Keratinocyte (primary cell): ENCODE measurements around the gene PTPN13. TPM values are rescaled to one million over a fixed set of nuclear protein-coding genes. Genes with fewer than 3 reads are reported as not detected.

Experiments used
- DNase-seq: peaks from one replicate; pipeline ENCODE4 v3.0.0-alpha.2; 2011; ENCODE audit warnings: low read depth, missing footprints, low spot score
- FAIRE-seq: peaks from 2 replicates; lab custom pipeline; 2011; peaks lifted over from hg19 to GRCh38; lab: Jason Lieb, UNC
- H2AFZ ChIP-seq: 2 replicates; pipeline ENCODE4 v1.6.0; 2012; ENCODE audit warnings: low read length, control low read depth, inconsistent platforms; ENCODE audit not compliant: control insufficient read depth
- H3K27ac ChIP-seq: 2 replicates; pipeline ENCODE4 v1.5.1; 2011; ENCODE audit warnings: low read length; ENCODE audit not compliant: control insufficient read depth, insufficient read depth
- H3K27me3 ChIP-seq: 3 replicates; pipeline ENCODE4 v1.6.0; 2011; ENCODE audit warnings: low read length; ENCODE audit not compliant: control insufficient read depth, insufficient read depth; ENCODE audit errors: extremely low read depth
- H3K36me3 ChIP-seq, 2 experiments: 2 replicates in 1 of 2; 3 replicates in 1 of 2; pipeline ENCODE4 v1.5.1; 2011; ENCODE audit warnings: low read length in 2 of 2, mild to moderate bottlenecking in 1 of 2; ENCODE audit not compliant: control insufficient read depth in 2 of 2, insufficient read depth in 2 of 2; ENCODE audit errors: extremely low read depth in 1 of 2
- H3K4me1 ChIP-seq: 3 replicates; pipeline ENCODE4 v1.5.1; 2011; ENCODE audit warnings: low read length; ENCODE audit not compliant: control insufficient read depth, insufficient read depth; ENCODE audit errors: extremely low read depth
- H3K4me2 ChIP-seq: 3 replicates; pipeline ENCODE4 v1.6.0; 2011; ENCODE audit warnings: low read depth, low read length; ENCODE audit not compliant: control insufficient read depth, insufficient read depth; ENCODE audit errors: extremely low read depth
- H3K4me3 ChIP-seq, 3 experiments: fragments of 200-600 bp in 1 of 3; sonication (generic) in 1 of 3; 2 replicates in 2 of 3; 3 replicates in 1 of 3; pipeline ENCODE4 v1.5.1; 2011 to 2016; ENCODE audit warnings: low read length in 3 of 3, mild to moderate bottlenecking in 3 of 3, control low read depth in 2 of 3, inconsistent platforms in 1 of 3, low read depth in 1 of 3, mixed read lengths in 1 of 3, mixed run types in 1 of 3, moderate library complexity in 1 of 3; ENCODE audit not compliant: control insufficient read depth in 2 of 3, insufficient read depth in 2 of 3; ENCODE audit errors: extremely low read depth in 1 of 3
- H3K79me2 ChIP-seq: 2 replicates; pipeline ENCODE4 v1.6.0; 2012; ENCODE audit warnings: low read length; ENCODE audit not compliant: control insufficient read depth, insufficient read depth
- H3K9ac ChIP-seq: 3 replicates; pipeline ENCODE4 v1.6.0; 2011; ENCODE audit warnings: low read length; ENCODE audit not compliant: control insufficient read depth, insufficient read depth; ENCODE audit errors: extremely low read depth
- H3K9me1 ChIP-seq: 3 replicates; pipeline ENCODE4 v1.6.0; 2011; ENCODE audit warnings: low read length; ENCODE audit not compliant: control insufficient read depth, insufficient read depth; ENCODE audit errors: extremely low read depth
- H3K9me3 ChIP-seq: 2 replicates; pipeline ENCODE4 v1.5.1; 2012; ENCODE audit warnings: low read depth, low read length; ENCODE audit not compliant: control insufficient read depth
- H4K20me1 ChIP-seq: 3 replicates; pipeline ENCODE4 v1.6.0; 2011; ENCODE audit warnings: low read length; ENCODE audit not compliant: control insufficient read depth, insufficient read depth; ENCODE audit errors: extremely low read depth
- CTCF ChIP-seq, 3 experiments: IDR thresholded peaks in 1 of 3; conservative IDR thresholded peaks in 1 of 3; optimal IDR thresholded peaks in 1 of 3; 2 replicates in 2 of 3; 3 replicates in 1 of 3; pipeline versions ENCODE3 to v1.5.1; 2011; ENCODE audit warnings: low read length in 3 of 3, mild to moderate bottlenecking in 3 of 3, moderate library complexity in 2 of 3, control low read depth in 1 of 3, inconsistent platforms in 1 of 3; ENCODE audit not compliant: insufficient read depth in 2 of 3; ENCODE audit errors: extremely low read depth in 1 of 3
- EZH2 ChIP-seq: IDR thresholded peaks from one replicate; pipeline ENCODE4 v1.6.1; 2012; ENCODE audit warnings: inconsistent platforms, mild to moderate bottlenecking, low read length, moderate library complexity
- dilution Hi-C: fragments of 300-500 bp; cut with MboI; formaldehyde crosslinking; loops from one replicate; pipeline ENCODE4 v1.7.0; 2020; ENCODE audit warnings: low sequenced_read_pairs; ENCODE audit not compliant: extremely low pct_ligation_motif_present
- polyA plus RNA-seq, 5 experiments: library from polyadenylated mRNA; depleted of rRNA in 3 of 5; stranded (reverse) in 3 of 5; stranded (forward) in 1 of 5; unstranded in 1 of 5; fragments of >200 nt; gene quantifications; 1 replicate in 1 of 5; 2 replicates in 3 of 5; 3 replicates in 1 of 5; pipeline versions ENCODE4 v1.2.1 to v1.2.3, GENCODE V29; 2011 to 2012; ENCODE audit warnings: missing spikeins in 2 of 5, low read depth in 1 of 5, low replicate concordance in 1 of 5

The PTPN13 gene
- polyA plus RNA-seq, 1 donor (not counting 4 experiments of a cell fraction or from before 2014, with no cell fraction given) = 37.6 TPM

- Histone ChIP-seq H2AFZ (no peak overlapping the region), H3K9me3 (no peaks in the 10 kb centered on the region), H3K27ac (no peak overlapping the region), H3K27me3 (no peaks in the 10 kb centered on the region), H3K36me3 (peaks cover 32 to 50% of the 10 kb centered on the region in 2 experiments), H3K4me3 (no peak overlapping the region), H4K20me1 (no peaks in the 10 kb centered on the region), H3K4me2 (peak overlapping the region; percentile 10), H3K9me1 (peaks cover 1% of the 10 kb centered on the region), H3K4me1 (peaks cover 13% of the 10 kb centered on the region), H3K9ac (no peak overlapping the region), H3K79me2 (peaks cover 23% of the 10 kb centered on the region)
- dilution Hi-C loops = no loop called here
- no peak for FAIRE-seq
- no peak for DNase-seq
- TF ChIP-seq EZH2 = no peak
- no peak for TF ChIP-seq CTCF (optimal IDR thresholded peaks at IDR 0.05 in 1 of 3, IDR thresholded peaks at IDR 0.05 in 1 of 3, conservative IDR thresholded peaks at IDR 0.05 in 1 of 3; ENCODE audit: extremely low read depth in 1 of 3, insufficient read depth in 2 of 3, low read length in 3 of 3)
Measured at GRCh38 chr4:86825511-86825910, 231.4 kb downstream of the PTPN13 start.

GRCh38 chr4:86831262-86832130, 237.4 kb downstream of the PTPN13 start:
- Histone ChIP-seq H3K4me1 (peaks cover 38% of the 10 kb centered on the region), H3K9ac (peak overlapping the region; percentile 71), H3K4me3 (peak overlapping the region in 1 of 3 experiments; percentile 16), H3K27me3 (no peaks in the 10 kb centered on the region), H2AFZ (peak overlapping the region; percentile 35), H3K9me3 (no peaks in the 10 kb centered on the region), H3K79me2 (peaks cover 47% of the 10 kb centered on the region), H3K9me1 (peaks cover 2% of the 10 kb centered on the region), H3K27ac (peak overlapping the region; percentile 95), H4K20me1 (no peaks in the 10 kb centered on the region), H3K36me3 (peaks cover 26 to 35% of the 10 kb centered on the region in 2 experiments), H3K4me2 (peak overlapping the region; percentile 76)
- dilution Hi-C loops = no loop called here
- peak; percentile 99 for FAIRE-seq
- DNase-seq = peak; percentile 84
- TF ChIP-seq CTCF (optimal IDR thresholded peaks at IDR 0.05 in 1 of 3, IDR thresholded peaks at IDR 0.05 in 1 of 3, conservative IDR thresholded peaks at IDR 0.05 in 1 of 3; ENCODE audit: extremely low read depth in 1 of 3, insufficient read depth in 2 of 3, low read length in 3 of 3) (no peak), EZH2 (no peak)
